GM18951 (cell line): ENCODE results near the gene TENT4A.

Experiments used
- POLR2A ChIP-seq: IDR thresholded peaks from 4 replicates; pipeline ENCODE4 v1.6.1; 2011; ENCODE audit warnings: mild to moderate bottlenecking; ENCODE audit not compliant: insufficient read length, insufficient read depth; ENCODE audit errors: extremely low read depth
- in situ Hi-C: fragments of 300-500 bp; cut with MboI; formaldehyde crosslinking; loops from one replicate; pipeline ENCODE4 v1.12.0; 2022; ENCODE audit warnings: low sequenced_read_pairs, mixed read lengths, inconsistent platforms; ENCODE audit not compliant: unreplicated experiment

TENT4A gene

GRCh38 chr5:6758236-6758635, 45.0 kb downstream of the TENT4A start:
- in situ Hi-C loops: no loop called here
- no peak for TF ChIP-seq POLR2A

GRCh38 chr5:6758706-6759105, 45.5 kb downstream of the TENT4A start:
- in situ Hi-C loops: no loop called here

GRCh38 chr5:6759401-6759800, 46.2 kb downstream of the TENT4A start:
- no peak for TF ChIP-seq POLR2A
- in situ Hi-C loops: no loop called here

More at GRCh38 chr5:6758706-6759105, 45.5 kb downstream of the TENT4A start:
- TF ChIP-seq POLR2A: no peak

- in situ Hi-C loops: no loop called here
- no peak for TF ChIP-seq POLR2A
These were observed 46.8 kb downstream of the TENT4A start for GRCh38 chr5:6759983-6760382.

- in situ Hi-C loops: no loop called here
These were observed 47.5 kb downstream of the TENT4A start for GRCh38 chr5:6760686-6761085.

GRCh38 chr5:6761333-6761732, 48.1 kb downstream of the TENT4A start:
- no peak for TF ChIP-seq POLR2A
- in situ Hi-C loops: no loop called here

More at GRCh38 chr5:6760686-6761085, 47.5 kb downstream of the TENT4A start:
- no peak for TF ChIP-seq POLR2A

- in situ Hi-C loops: no loop called here
- no peak for TF ChIP-seq POLR2A
These were observed 48.9 kb downstream of the TENT4A start for GRCh38 chr5:6762116-6762515.

- TF ChIP-seq POLR2A: no peak
These were observed 49.5 kb downstream of the TENT4A start for GRCh38 chr5:6762697-6763096.

GRCh38 chr5:6763191-6763590, 50.0 kb downstream of the TENT4A start:
- TF ChIP-seq POLR2A: no peak
- in situ Hi-C loops: no loop called here

More at GRCh38 chr5:6762697-6763096, 49.5 kb downstream of the TENT4A start:
- in situ Hi-C loops: no loop called here

GRCh38 chr5:6765612-6766525, 52.6 kb downstream of the TENT4A start:
- no peak for TF ChIP-seq POLR2A
- in situ Hi-C loops: no loop called here

GRCh38 chr5:6766604-6767093, 53.4 kb downstream of the TENT4A start:
- no peak for TF ChIP-seq POLR2A

GRCh38 chr5:6767481-6768063, 54.3 kb downstream of the TENT4A start:
- TF ChIP-seq POLR2A: no peak
- in situ Hi-C loops: no loop called here

More at GRCh38 chr5:6766604-6767093, 53.4 kb downstream of the TENT4A start:
- in situ Hi-C loops: no loop called here

- in situ Hi-C loops: no loop called here
- TF ChIP-seq POLR2A: no peak
These were observed 55.5 kb downstream of the TENT4A start for GRCh38 chr5:6768590-6769230.

- in situ Hi-C loops: no loop called here
- no peak for TF ChIP-seq POLR2A
These were observed 57.8 kb downstream of the TENT4A start for GRCh38 chr5:6770826-6771607.
